GM18520 (cell line): ENCODE data around the gene LEAP2.

Experiments
- ATAC-seq: cut with Tn5 transposase; IDR thresholded peaks from one replicate; pipeline ENCODE4 v1.9.1; 2021; ENCODE audit not compliant: unreplicated experiment

Gene LEAP2

DNA sequence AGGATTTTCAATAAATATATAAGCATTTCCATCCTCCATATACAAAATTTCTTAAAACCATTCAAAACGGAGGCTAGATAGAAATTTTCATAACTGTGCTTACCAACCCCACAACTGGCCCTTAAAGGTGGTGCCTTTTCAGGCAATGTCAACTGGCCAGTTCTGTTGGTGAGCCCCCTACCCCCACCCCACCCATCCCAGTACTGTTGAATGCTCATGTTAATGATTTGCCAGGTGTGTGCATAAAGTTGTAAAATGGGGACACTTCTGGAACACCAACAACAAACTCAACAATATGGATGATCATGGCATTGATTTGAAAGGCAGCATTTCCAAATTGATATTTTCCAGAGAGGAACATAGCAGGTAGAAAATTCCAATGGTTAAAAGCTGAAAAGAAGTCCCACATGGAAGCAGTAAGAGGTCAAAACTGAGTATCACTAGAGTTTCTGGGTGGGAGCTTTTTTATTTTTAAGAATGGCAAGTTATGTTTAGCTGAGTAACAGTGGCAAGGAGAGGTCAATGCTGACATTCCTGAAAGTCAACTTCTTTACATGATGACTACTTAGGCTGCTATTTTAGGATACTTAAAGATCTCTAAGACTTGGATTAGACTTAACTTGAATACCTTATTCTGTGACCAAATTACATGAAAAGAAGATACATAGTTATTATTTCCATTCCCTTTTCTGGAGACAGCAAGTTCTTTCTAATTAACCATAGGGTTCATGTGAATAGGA is 2.7 kb downstream of the LEAP2 start:
- ATAC-seq, result no peak

GRCh38 chr5:132877466-132877865 is 4.0 kb downstream of the LEAP2 start:
- ATAC-seq, result no peak

DNA sequence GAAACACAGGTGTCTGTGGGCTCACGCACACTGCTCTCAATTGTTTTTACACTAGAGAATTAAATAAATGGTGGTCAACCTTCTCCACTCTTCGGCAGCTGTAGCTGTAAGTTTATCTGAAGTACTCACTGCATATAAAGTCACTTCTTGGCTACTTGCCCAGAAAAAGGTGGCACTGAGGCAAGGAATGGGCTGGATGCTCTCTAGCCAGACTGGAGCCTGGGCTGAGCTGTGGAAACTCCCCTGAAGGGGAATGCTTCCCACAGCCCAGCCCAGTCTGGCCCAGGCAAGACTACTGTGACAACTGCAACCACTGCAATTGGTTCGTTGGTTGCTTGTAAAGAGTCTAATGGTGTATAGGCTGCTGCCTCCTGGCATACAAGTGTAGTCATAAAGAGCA is 4.5 kb downstream of the LEAP2 start:
- no peak for ATAC-seq

DNA sequence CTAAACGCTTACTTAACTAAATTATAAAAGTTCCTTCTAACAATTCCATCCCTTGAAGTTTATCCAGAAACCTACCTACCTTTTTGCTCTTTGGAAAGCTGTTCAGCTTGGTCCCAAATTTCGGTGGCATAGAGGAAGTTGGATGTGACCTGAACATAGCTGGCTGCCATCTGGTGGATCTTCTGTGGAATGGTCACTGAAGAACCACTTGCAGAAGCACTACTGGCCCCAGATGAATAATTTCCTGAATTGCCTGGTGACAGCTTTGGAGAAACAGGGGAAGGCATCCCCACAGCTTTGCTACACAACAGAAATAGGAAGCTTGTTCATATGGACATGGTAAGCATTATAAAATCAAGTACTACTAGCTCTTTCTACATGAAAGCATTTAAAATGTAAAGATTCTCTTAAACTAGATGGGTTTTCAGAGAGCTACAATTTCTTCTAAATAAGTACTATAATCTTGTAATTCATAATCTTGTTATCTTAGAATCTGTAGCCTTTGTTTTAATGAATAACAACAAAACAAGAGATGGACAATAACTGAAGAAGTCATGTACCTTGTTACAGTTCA is 9.9 kb downstream of the LEAP2 start:
- no peak for ATAC-seq

DNA sequence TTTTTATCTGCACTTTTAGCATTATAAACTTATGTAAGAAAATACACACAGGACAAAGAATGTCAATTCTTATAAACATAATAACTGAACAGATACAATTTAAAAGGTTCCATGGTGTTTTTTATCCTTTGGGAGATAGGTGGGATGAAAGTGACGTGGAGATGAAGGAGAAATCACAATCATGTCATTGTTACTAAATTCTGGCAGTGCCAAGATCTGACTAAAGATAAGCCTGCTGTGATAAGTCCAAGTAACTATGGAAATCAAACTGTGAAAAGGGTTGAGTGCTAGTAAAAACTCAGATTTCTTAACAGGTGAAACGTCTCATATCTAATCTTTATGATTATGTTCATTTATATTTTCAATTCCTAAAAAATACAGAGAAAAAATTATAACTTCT is 11.1 kb downstream of the LEAP2 start:
- no peak for ATAC-seq

DNA sequence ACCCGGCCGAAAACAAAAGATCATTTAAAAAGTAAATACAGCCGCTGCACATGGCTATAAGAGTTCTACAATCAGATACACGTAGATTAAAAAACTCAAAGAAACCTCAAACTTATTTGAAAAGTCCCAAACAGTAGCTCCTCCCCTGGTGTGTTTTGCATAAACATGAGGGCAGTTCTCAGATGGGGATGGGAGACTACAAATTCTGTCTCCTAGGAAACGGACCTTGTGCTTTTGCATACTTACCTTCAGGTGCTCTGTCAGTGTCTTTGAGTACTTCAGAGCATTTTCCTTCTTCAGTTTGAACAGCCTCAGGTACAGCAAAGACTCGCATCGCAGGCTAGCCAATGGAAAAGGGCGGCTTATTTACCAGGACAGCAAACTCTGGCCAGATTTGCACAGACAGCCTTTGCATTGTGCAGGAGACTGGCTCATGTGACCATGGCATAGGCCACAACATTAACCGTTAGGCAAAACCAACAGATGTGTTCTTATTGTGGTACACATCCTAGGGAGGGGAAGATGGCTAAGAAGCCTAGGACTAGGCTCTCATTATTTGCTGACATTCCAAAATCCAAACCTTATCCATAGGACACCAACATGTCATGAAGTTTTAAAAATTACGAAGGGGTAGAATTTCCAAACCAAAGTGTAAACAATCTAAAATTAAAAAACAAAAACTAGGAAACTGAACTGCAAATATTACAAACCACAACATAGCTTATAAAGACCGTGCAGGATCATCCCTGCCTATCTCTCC is 12.8 kb downstream of the LEAP2 start:
- ATAC-seq, result no peak

DNA sequence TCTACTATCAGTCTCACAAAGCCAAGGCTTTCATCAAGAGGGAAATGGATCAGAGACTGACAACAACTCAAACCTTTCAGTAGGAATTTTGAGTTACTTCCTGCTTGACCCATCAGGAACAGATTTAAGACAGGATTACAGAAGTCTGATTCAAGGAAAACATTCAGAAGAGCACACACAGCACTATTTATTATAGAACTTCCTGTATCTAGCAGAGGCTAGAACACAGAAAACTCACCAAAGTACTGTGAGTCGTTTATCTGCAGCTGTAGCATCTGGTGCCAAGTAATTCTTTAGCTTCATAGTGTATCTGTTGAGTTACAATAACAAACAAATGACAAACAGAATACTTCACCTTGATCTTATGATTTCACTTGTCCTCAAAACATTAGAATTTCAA is 13.8 kb downstream of the LEAP2 start:
- no peak for ATAC-seq

DNA sequence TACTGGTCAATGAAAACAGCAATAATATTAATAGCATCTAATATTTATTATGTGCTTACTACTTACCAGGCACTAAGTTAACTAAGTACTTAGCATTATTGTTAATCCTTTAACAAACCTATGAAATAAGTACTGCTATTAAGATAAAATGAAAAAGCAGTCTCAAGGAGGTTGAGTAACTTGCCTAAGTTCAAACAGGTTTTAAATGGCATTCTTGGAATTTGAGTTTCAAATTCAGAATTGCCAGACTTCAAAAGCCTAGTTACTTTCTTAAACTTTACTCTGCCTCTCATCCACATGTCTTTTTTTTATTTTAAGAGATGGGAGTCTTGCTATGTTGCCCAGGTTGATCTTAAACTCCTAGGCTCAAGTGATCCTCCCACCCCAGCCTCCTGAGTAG is 16.0 kb downstream of the LEAP2 start:
- no peak for ATAC-seq

DNA sequence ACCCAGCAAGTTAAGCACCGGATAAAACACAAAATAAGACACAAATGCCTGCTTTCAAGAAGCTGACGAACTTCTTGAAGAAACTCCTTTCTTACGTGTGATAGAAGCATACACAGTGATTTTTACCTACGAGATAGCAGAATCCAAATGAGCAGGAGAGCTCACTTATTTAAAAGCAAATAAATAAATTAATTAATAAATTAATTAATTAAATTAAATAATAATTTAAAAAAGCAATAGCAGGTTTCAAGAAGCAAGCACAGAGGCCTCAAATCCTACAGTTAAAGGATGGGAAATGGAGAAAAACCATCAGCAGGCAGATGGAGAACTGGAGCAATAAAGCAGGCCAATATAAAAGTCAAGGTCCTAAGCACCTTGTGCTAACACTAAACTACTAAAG is 17.3 kb downstream of the LEAP2 start:
- no peak for ATAC-seq

DNA sequence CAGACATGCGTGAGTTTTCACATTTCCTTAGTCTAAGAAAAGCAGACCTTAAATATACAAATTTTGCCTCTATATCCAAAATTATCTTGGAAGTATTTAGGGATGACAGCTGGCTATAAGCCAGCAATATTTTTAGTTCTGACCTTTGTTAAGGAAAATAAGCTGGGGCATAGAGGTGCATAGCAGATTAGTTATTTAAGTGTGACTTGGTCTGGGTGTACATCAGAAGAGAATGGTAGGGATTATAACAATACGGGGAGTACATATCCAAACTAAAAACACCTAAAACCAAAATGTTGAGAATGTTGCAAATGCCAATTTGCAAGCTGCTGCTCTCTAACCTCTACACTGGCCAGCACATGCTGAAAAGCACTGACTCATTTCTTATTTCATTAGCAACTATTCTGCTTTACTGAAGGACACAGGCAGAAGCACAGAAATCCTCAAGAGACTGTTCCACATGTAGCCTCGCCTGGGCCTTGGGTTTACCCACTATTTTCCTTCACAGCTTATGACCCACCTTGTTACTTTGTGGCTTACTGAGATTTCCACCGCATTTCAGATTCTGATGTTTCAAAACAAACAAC is 22.3 kb downstream of the LEAP2 start:
- ATAC-seq, result no peak

DNA sequence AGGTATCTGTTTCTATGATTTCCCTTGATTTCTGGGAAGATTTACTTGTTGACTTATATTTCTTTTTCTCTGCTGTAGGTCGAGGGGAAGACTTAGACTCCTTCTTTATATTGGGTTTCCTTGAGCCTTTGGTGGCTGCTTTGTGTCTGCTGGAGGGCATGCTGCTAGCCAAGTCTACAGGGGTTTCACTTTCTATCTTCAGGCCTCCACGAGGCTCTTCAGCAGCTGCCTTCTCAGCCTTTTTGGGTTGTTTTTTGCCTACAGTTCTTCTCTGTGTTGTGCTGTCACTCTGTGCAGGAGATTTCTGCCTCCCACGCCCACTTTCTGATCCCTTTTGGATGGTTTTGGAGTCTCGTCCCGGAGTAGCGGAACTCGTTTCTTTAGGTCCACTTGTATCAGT is 23.2 kb downstream of the LEAP2 start:
- no peak for ATAC-seq

DNA sequence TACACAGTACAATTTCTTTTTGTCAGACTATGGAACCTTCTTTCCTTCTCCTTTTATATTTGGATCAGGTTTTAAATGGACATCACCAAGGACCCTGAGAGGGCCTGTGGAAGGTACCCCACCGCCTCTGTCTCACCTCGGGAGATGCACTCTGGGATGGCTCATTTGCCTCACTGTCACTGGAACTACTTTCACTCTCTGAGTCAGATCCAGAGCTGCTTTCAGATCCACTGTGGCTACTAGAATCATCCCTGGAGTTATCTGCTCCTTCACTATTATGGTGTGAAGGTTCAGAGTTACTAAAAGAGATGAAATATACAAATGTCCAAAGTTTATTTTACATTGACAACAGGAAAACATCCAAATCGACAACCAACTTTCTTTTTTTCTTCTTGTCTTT is 24.6 kb downstream of the LEAP2 start:
- ATAC-seq, result no peak

DNA sequence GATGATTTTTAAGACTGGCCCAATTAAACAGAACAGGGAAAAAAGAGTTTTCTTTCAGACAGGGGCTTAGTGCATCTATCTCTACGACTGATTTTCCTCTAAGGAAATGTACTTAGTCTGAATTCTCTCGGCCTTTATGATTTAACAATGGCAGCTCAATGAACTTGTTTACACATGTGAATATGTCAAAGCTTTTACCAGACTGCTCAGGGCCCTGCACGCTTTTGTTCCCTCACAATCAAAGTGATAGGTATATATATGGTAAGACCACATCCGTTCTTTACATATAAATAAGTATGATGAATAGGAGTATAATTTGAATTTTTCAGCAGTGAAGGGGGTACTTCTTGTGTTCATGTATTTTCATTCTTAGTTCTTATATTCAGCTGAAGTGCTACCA is 27.6 kb downstream of the LEAP2 start:
- ATAC-seq, result no peak

DNA sequence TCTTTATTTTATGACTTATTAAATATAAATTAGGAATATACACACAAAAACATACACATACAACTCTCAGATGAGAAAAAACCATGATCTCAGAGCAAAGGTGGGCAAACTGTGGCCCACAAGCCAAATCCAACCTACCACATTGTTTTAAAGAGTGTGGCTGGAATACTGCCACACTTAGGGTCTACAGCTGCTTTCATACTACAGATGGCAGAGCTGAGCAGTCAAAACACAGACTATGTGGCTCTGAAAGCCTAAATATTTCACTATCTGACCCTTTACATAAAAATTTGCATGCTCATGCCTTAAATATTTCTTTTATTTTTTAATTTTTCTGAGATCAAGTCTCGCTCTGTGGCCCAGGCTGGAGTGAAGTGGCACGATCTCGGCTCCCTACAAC is 28.3 kb downstream of the LEAP2 start:
- no peak for ATAC-seq

DNA sequence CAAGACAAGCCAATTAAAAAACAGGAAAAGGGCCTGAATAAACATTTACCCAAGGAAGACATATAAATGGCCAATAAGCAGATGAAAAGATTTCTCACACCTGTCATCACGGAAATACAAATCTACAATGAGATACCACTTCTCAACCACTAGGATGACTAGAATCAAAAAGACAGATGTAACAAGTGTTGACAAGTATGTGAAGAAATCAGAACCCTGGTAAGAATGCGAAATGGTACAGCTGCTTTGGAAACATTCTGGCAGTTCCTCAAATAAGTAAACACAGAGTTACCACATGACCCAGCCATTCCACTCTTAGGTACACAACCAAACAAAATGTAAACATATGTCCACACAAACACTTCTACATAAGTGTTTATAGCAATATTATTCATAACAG is 32.5 kb downstream of the LEAP2 start:
- no peak for ATAC-seq

GRCh38 chr5:132907161-132907560 is 33.7 kb downstream of the LEAP2 start:
- no peak for ATAC-seq

GRCh38 chr5:132909702-132910101 is 36.2 kb downstream of the LEAP2 start:
- ATAC-seq, result no peak

GRCh38 chr5:132915681-132916080 is 42.2 kb downstream of the LEAP2 start:
- no peak for ATAC-seq

GRCh38 chr5:132916086-132916485 is 42.6 kb downstream of the LEAP2 start:
- no peak for ATAC-seq
